Tibial nerve (tissue), 4 donors: ENCODE measurements around the gene INO80.

ENCODE experiments used
- EP300 ChIP-seq, 2 donors: sonication (generic); formaldehyde crosslinking; IDR thresholded peaks; one replicate each; pipeline ENCODE4 v1.6.1; 2017; ENCODE audit warnings: antibody characterized with exemption in 2 of 2, mild to moderate bottlenecking in 1 of 2
- POLR2A ChIP-seq, 2 donors: fragments of 450-650 bp; IDR thresholded peaks; one replicate each; pipeline ENCODE4 v1.6.1; 2017; ENCODE audit warnings: antibody characterized with exemption in 2 of 2, mild to moderate bottlenecking in 2 of 2, moderate library complexity in 2 of 2
- TF ChIP-seq, protein P1 (sequence below), 5 experiments: fragments of 200-600 bp in 3 of 5; fragments of 450-650 bp in 2 of 5; sonication (generic) in 3 of 5; IDR thresholded peaks; one replicate each; pipeline ENCODE4 v1.5.1; 2016 to 2019; ENCODE audit warnings: antibody characterized with exemption in 5 of 5, mild to moderate bottlenecking in 3 of 5, moderate library complexity in 2 of 5

DNA sequence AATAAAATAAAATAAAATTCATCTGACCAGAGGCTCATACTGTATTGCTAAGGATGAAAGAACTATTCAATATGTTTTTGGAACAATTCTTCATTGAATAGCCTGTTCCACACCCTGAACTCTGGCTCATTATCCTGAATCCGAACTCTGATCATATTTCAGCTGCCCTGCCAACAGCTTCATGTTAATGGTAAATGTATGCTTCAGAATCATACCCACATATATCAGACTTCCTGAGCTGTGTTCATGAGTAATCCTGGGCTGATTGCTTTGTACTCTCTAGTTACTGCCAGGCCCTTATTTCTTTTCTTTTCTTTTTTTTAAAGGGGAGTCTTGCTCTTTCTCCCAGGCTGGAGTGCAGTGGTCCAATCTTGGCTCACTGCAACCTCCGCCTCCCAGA is 11.8 kb downstream of the INO80 start:
- TF ChIP-seq, protein P1, sequence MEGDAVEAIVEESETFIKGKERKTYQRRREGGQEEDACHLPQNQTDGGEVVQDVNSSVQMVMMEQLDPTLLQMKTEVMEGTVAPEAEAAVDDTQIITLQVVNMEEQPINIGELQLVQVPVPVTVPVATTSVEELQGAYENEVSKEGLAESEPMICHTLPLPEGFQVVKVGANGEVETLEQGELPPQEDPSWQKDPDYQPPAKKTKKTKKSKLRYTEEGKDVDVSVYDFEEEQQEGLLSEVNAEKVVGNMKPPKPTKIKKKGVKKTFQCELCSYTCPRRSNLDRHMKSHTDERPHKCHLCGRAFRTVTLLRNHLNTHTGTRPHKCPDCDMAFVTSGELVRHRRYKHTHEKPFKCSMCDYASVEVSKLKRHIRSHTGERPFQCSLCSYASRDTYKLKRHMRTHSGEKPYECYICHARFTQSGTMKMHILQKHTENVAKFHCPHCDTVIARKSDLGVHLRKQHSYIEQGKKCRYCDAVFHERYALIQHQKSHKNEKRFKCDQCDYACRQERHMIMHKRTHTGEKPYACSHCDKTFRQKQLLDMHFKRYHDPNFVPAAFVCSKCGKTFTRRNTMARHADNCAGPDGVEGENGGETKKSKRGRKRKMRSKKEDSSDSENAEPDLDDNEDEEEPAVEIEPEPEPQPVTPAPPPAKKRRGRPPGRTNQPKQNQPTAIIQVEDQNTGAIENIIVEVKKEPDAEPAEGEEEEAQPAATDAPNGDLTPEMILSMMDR (IDR thresholded peaks at IDR 0.05) = no peak
- TF ChIP-seq POLR2A (IDR thresholded peaks at IDR 0.05) (no peak), EP300 (IDR thresholded peaks at IDR 0.05) (no peak)
